Sigmoid colon (tissue), 3 donors: Measurements from ENCODE around the gene SHH.

Experiments
- POLR2A ChIP-seq, 2 donors: fragments of 450-650 bp; IDR thresholded peaks; one replicate each; pipeline ENCODE4 v1.6.1; 2016; ENCODE audit warnings: antibody characterized with exemption in 2 of 2, mild to moderate bottlenecking in 2 of 2, moderate library complexity in 2 of 2
- TF ChIP-seq, protein P1 (sequence below), 4 experiments: fragments of 450-650 bp in 3 of 4; fragments of 200-600 bp in 1 of 4; IDR thresholded peaks; one replicate each; pipeline ENCODE4 v1.5.1; 2016 to 2019; ENCODE audit warnings: antibody characterized with exemption in 4 of 4, mild to moderate bottlenecking in 3 of 4, moderate library complexity in 2 of 4

DNA sequence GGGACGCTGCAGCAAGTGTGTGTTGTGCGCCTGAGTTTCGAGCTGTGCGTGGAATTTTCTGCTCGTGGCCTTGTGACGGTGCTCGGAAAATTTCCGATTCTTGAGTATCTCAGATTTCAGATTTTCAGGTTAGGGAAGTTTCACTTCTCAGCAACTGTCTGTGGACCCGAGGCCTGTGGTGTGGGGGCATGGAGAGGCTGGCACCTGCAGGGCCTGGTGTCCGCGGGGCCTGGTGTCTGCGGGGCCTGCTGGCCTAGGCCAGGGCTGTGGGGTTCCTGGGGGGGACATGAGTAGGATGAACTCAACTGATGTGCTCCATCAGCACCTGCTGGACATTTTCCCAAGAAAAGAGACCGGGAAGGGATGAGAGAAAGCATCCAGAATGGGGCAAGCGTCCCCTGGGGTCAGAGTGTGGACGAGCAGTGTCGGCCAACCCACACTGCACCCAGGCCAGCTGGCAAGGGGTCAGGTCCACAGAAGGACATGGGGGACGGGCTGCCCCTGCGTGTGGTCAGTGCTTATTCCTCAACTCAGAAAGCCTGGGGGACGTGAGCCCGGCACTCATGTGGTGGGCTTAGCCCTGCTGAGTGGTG is 31.3 kb upstream of the SHH start:
- TF ChIP-seq, protein P1, sequence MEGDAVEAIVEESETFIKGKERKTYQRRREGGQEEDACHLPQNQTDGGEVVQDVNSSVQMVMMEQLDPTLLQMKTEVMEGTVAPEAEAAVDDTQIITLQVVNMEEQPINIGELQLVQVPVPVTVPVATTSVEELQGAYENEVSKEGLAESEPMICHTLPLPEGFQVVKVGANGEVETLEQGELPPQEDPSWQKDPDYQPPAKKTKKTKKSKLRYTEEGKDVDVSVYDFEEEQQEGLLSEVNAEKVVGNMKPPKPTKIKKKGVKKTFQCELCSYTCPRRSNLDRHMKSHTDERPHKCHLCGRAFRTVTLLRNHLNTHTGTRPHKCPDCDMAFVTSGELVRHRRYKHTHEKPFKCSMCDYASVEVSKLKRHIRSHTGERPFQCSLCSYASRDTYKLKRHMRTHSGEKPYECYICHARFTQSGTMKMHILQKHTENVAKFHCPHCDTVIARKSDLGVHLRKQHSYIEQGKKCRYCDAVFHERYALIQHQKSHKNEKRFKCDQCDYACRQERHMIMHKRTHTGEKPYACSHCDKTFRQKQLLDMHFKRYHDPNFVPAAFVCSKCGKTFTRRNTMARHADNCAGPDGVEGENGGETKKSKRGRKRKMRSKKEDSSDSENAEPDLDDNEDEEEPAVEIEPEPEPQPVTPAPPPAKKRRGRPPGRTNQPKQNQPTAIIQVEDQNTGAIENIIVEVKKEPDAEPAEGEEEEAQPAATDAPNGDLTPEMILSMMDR (IDR thresholded peaks at IDR 0.05), result no peak
- no peak for TF ChIP-seq POLR2A (IDR thresholded peaks at IDR 0.05)
